Measurements from ENCODE around the gene DRG1. TPM values are rescaled to one million over a fixed set of nuclear protein-coding genes. Genes with fewer than 3 reads are reported as not detected.

DRG1 gene
- total and polyA plus RNA-seq, 2 donors (not counting 1 experiment from before 2014, with no cell fraction given) = 33.9 to 58.9 TPM

GRCh38 chr22:31367426-31367825 lies 32.0 kb upstream of the DRG1 start:
- Histone ChIP-seq H3K36me3 (replicated peaks in 1 of 2; ENCODE audit: control extremely low read depth in 1 of 2, control insufficient read depth in 1 of 2, extremely low read depth in 1 of 2, insufficient read depth in 2 of 2, low read length in 1 of 2) (no peaks in the 10 kb centered on the region), H2AFZ (ENCODE audit: insufficient read depth, low read depth, low read length, poor library complexity, severe bottlenecking) (no peak overlapping the region), H3K79me2 (ENCODE audit: control insufficient read depth, insufficient read depth, low read length) (no peaks in the 10 kb centered on the region), H3K27ac (ENCODE audit: low read length in 2 of 2) (no peak overlapping the region), H3K9ac (ENCODE audit: low read length) (no peak overlapping the region), H3K27me3 (replicated peaks in 1 of 4; ENCODE audit: control extremely low read depth in 1 of 4, control insufficient read depth in 3 of 4, insufficient read depth in 4 of 4, low read length in 3 of 4) (no peaks in the 10 kb centered on the region), H3K4me3 (ENCODE audit: control extremely low read depth in 1 of 5, extremely low read depth in 1 of 5, insufficient read depth in 1 of 5, low read depth in 2 of 5, low read length in 4 of 5) (no peak overlapping the region), H3K9me3 (ENCODE audit: control extremely low read depth in 1 of 3, control insufficient read depth in 2 of 3, insufficient read depth in 1 of 3, low read length in 2 of 3) (no peaks in the 10 kb centered on the region), H4K20me1 (ENCODE audit: control insufficient read depth, insufficient read depth, low read length, poor library complexity, severe bottlenecking) (no peaks in the 10 kb centered on the region), H3K4me1 (ENCODE audit: control insufficient read depth in 2 of 2, insufficient read depth in 2 of 2, low read length in 2 of 2) (no peaks in the 10 kb centered on the region), H3K4me2 (replicated peaks; ENCODE audit: low read depth, low read length, poor library complexity, severe bottlenecking) (no peak overlapping the region)
- ChIA-PET CTCF (no interaction called here), POLR2A (no interaction called here)
- no CpG with 5 or more reads among the region's 3 CpGs for WGBS (ENCODE audit: insufficient coverage)
- no peak for TF ChIP-seq EZH2 (IDR thresholded peaks at IDR 0.05; ENCODE audit: borderline replicate concordance, insufficient read depth, low read depth, low read length, poor library complexity, severe bottlenecking)
- TF ChIP-seq, protein P1, sequence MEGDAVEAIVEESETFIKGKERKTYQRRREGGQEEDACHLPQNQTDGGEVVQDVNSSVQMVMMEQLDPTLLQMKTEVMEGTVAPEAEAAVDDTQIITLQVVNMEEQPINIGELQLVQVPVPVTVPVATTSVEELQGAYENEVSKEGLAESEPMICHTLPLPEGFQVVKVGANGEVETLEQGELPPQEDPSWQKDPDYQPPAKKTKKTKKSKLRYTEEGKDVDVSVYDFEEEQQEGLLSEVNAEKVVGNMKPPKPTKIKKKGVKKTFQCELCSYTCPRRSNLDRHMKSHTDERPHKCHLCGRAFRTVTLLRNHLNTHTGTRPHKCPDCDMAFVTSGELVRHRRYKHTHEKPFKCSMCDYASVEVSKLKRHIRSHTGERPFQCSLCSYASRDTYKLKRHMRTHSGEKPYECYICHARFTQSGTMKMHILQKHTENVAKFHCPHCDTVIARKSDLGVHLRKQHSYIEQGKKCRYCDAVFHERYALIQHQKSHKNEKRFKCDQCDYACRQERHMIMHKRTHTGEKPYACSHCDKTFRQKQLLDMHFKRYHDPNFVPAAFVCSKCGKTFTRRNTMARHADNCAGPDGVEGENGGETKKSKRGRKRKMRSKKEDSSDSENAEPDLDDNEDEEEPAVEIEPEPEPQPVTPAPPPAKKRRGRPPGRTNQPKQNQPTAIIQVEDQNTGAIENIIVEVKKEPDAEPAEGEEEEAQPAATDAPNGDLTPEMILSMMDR (IDR thresholded peaks at IDR 0.05) = no peak
- Mint-ChIP-seq H3K27me3 (no peaks in the 10 kb centered on the region), H3K4me3 (no peak overlapping the region), H3K4me1 (no peaks in the 10 kb centered on the region), H3K9me3 (ENCODE audit: insufficient read depth) (no peaks in the 10 kb centered on the region), H3K27ac (no peak overlapping the region)
- intact Hi-C loops (cut with micrococcal nuclease) = no loop called here
- ATAC-seq (ENCODE audit: low read depth) (no peak), DNase-seq (no peak)

- Histone ChIP-seq H3K27me3 (replicated peaks in 1 of 4; ENCODE audit: control extremely low read depth in 1 of 4, control insufficient read depth in 3 of 4, insufficient read depth in 4 of 4, low read length in 3 of 4) (no peaks in the 10 kb centered on the region), H3K9ac (ENCODE audit: low read length) (no peak overlapping the region), H3K4me1 (ENCODE audit: control insufficient read depth in 2 of 2, insufficient read depth in 2 of 2, low read length in 2 of 2) (no peaks in the 10 kb centered on the region), H2AFZ (ENCODE audit: insufficient read depth, low read depth, low read length, poor library complexity, severe bottlenecking) (no peak overlapping the region), H4K20me1 (ENCODE audit: control insufficient read depth, insufficient read depth, low read length, poor library complexity, severe bottlenecking) (no peaks in the 10 kb centered on the region), H3K79me2 (ENCODE audit: control insufficient read depth, insufficient read depth, low read length) (no peaks in the 10 kb centered on the region), H3K9me3 (ENCODE audit: control extremely low read depth in 1 of 3, control insufficient read depth in 2 of 3, insufficient read depth in 1 of 3, low read length in 2 of 3) (no peaks in the 10 kb centered on the region), H3K27ac (ENCODE audit: low read length in 2 of 2) (no peak overlapping the region), H3K36me3 (replicated peaks in 1 of 2; ENCODE audit: control extremely low read depth in 1 of 2, control insufficient read depth in 1 of 2, extremely low read depth in 1 of 2, insufficient read depth in 2 of 2, low read length in 1 of 2) (no peaks in the 10 kb centered on the region), H3K4me3 (ENCODE audit: control extremely low read depth in 1 of 5, extremely low read depth in 1 of 5, insufficient read depth in 1 of 5, low read depth in 2 of 5, low read length in 4 of 5) (no peak overlapping the region), H3K4me2 (replicated peaks; ENCODE audit: low read depth, low read length, poor library complexity, severe bottlenecking) (no peak overlapping the region)
- ATAC-seq (ENCODE audit: low read depth) (no peak), DNase-seq (no peak)
- CTCF ChIA-PET = no interaction called here
- no peaks in the 10 kb centered on the region for H3K9me3 Mint-ChIP-seq (ENCODE audit: insufficient read depth)
- POLR2A ChIA-PET = interaction anchor here (0.6 kb wide), 1 partner anchor 31 kb away, joined by 3 read pairs; the partner anchor contains the start of gene PATZ1
- no peak overlapping the region for H3K27ac Mint-ChIP-seq
- 97% methylated on average over 3 of the region's 3 CpGs for WGBS (ENCODE audit: insufficient coverage)
- intact Hi-C loops (cut with micrococcal nuclease) = no loop called here
- peaks cover 6% of the 10 kb centered on the region for H3K27me3 Mint-ChIP-seq
- no peak overlapping the region for H3K4me3 Mint-ChIP-seq
- TF ChIP-seq EZH2 (IDR thresholded peaks at IDR 0.05; ENCODE audit: borderline replicate concordance, insufficient read depth, low read depth, low read length, poor library complexity, severe bottlenecking) = no peak
- TF ChIP-seq, protein P1 (IDR thresholded peaks at IDR 0.05) = no peak
- H3K4me1 Mint-ChIP-seq = no peaks in the 10 kb centered on the region
Measured at GRCh38 chr22:31377612-31378011, 21.8 kb upstream of the DRG1 start.
